ENCODE measurements around the gene MFAP3L. TPM values are rescaled to one million over a fixed set of nuclear protein-coding genes. Genes with fewer than 3 reads are reported as not detected.
"Not testable (repeated sequence)": the region's sequence is repeated elsewhere in the genome, so short reads cannot be mapped to it uniquely, and the experiment has no call there.

Gene MFAP3L
- 3.6 TPM for total RNA-seq
- long read RNA-seq, partial matches to known transcripts = 0 of 1 reads
- long read RNA-seq, other reads (novel, unspliced or antisense) = 0 of 1 reads

DNA sequence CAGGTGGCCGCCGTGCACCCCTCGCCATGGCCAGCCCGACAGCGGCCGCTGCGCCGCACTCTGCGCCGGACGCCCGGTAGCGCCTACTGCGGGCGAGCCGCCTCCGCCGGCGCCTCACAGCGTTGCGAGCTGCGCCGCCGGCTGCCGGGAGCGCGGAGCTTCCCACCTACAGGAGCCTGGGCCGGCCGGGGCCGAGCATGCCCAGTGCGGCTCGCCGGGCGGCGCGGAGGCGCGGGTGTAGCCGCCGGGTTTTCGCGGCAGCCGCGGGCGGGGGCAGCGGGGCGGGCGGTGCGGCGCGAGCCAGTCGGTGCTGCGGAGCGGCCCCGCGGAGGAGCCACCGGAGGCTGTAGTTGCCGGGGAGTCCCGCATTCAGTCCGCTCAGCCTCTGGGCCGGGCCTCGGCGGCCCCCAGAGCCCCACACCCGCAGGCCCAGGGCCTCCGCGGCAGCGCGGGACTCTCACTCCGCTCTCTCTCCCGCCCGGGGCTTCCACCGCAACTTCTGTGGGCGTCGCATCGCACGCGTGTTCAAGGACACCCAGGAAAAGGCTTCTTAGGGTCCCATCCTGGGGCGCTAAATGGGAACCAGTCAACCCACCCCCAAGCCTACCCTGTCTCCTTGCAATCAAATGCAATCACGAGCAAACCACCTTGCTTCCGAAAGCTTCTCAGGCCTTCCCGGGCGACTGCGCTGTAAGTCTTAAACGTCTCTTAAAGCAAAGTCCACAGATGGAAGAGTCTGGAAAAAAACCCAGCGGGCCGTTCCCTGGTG lies at the start of gene MFAP3L:
Gene MFAP3L (minus strand): TSS at position 143 of the 769 bp plus-strand sequence. CDS start 20,518 bp downstream, outside the sequence.
- peak; percentile 95 for DNase-seq (ENCODE audit: low spot score)

DNA sequence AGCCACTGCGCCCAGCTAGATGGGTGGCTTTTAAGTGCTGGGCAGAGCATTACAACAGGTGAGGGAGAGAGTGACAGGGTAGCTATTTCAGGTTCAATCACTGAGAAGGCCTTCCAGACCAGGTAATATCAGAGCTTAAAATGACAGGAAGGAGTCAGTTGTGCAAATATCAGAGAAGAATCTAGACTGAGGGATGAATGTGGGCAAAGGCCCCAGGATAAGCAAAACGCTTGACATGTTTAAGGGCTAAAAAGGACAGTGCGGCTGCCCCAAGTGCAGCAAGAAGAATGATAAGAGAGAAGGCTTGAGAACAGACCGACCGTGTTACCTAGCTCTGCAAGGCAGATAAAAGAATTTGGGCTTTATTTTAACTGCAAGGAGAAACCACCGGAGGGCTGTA lies 45.0 kb upstream of the MFAP3L start:
- DNase-seq (ENCODE audit: low spot score) = no peak

DNA sequence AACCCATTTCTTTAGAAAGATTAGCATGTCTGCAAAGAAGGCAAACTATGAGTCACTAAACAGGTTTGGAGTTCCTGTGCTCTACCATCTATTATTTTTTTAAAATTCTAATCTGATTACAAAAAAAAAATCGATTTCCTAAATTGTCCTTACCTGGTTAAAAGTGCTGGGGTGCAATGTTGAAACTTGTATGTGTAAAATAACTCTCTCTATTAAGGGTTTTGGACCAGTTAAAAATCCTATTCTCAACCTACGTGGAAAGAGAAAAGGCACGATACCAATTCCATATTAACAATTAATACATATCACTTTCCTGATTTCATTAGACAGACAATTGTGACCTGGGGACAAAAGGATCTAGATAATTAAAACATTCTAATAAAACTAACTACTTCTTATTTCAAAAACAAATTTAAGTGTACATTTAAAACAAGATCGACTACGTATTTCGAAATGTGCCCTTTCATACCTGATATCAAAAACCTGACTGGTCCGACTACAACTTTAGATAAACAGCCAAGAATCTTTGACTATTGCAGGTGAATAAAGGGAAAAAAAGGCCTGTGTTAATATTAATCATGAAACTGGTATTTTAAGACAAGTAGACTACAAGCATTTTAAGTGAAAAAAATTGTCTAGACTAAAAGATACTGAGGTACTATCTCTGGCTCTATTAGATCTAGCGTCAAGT lies 42.4 kb upstream of the MFAP3L start:
- no peak for DNase-seq (ENCODE audit: low spot score)

DNA sequence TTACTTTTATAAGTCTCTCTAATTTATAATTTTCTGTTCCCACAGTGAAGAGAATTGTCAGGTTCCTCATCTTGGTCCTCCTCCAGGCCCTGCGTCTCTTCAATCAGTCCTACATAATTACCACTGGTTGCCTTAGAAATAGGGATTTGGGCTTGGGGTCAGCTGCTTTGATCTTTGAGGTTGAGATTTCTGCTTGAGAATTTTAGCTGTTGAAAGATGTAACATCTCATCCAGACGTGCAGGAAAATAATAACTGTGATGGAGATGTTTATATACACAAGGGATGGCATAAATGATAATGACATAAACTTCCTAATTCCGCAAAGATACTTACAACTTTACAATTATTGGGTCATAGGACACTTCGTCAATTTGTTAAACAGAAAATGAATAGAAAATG lies 33.2 kb upstream of the MFAP3L start:
- DNase-seq (ENCODE audit: low spot score) = no peak

DNA sequence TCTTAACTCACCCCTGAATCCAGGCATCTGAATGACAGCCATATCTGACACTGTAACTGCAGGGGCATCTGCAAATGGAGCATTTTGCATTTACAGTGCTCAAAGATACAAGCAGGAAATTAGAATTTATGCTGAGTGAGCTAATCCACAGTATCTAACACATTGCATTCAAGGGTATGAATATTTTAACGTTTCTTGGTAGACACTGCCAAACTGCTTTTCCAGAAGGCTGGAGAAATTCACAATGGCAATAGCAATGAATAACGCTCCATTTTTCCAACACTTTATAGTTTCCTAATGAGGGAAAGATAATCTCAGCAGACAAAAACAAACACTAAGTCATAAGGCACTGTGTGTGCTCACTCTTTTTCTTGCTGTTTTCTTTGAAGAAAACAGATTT lies 32.6 kb upstream of the MFAP3L start:
- no peak for DNase-seq (ENCODE audit: low spot score)

DNA sequence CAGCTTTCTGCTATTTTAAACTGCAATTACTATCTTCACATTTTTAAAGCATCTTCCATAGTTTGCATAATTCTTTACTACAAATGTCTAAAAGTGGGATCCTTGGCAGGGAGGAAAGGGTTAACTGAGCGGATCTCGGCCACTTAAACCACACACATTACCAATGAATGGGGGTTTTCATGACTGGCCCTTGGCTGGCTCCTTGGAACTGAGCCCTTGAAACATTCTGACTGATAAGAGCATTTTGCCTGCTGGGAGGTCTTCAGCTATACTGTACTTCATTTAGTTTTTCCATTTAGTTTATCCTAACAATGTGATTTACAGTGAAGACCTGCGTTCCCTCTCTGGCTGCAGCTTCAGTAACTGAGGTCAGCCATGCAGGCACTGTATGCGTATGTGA lies 31.7 kb upstream of the MFAP3L start:
- DNase-seq (ENCODE audit: low spot score) = no peak

DNA sequence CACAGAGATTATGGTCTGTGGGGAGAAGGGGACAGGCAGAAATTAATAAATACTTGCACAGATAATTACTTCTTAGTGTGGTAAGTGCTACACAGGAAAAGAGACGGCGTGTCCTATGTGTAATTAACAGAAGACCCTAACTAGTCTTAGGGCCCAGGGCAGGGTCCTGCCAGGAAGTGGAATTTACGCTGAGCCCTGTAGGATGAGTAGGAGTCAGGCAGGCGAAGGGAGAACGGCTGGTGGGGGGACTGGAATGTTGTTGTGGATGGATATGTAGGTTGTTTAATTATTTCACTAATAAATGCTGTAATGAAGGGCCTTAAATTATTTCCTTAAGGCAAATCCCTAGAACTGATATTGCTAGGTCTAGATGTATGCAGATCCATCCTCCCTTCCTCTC lies 26.7 kb upstream of the MFAP3L start:
- no peak for DNase-seq (ENCODE audit: low spot score)

DNA sequence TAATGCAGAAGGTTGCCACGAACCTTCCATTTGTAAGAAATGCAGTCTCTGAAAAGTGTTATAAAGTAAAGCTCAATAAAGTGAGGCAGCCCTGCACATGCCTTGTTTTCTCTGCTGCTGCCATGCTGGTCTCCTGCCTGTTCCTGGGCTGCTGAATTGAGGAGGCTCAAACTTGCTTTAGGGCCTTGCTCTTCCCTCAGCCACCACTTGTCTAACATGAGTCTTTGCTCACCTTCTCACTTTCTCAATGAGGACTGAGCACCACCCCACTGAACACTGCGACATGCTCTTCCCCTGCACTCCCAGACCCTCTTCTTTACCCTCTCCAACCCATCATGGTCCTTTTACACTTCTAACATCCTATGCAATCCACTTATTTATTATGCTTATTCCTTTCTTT lies 25.2 kb upstream of the MFAP3L start:
- no peak for DNase-seq (ENCODE audit: low spot score)

DNA sequence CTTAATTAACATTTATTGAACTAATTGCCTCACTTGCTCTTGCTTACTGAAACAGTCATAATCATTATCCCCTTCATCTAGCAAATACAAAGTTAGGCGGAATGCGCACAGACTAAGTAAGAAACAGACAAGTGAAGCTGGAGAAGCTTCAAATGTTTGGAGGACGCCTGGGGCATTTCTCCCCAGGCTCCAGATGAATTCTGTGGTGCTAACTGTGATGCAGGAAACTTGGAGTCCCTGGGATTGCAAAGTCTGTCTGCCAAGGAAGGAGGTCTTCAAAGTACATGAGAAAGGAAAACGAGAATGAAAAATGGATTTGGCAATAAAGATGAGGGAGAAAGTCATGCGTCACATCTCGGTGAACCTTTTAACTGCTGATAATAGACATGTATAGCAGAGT lies 23.6 kb upstream of the MFAP3L start:
- DNase-seq (ENCODE audit: low spot score) = no peak

DNA sequence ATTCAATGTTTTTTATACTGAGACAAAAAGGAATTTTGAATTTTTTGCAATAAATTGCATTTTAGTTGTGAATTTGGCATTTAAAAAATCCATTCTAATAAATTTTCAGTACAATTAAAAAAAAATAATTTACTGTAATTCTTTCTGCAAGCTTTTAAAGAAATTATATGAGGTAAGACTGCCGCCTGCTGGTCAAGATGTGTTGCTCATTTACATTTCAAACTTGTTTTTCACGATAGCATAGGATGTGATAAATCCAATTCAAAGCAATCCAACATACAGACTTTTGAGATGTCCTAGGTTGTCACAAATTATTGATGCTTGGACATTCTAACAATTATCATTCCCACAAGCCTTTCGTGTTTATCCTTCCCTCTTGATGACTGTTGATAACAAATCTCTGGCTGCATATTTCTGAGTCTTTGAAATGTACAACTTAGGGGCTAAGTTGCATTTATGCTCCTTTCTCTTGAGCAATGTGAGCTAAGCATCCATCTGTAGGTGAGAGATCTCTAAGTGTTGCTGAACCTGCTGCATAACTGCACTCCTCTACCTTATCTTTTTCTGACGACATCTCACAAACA lies 21.7 kb upstream of the MFAP3L start:
- DNase-seq (ENCODE audit: low spot score) = no peak

DNA sequence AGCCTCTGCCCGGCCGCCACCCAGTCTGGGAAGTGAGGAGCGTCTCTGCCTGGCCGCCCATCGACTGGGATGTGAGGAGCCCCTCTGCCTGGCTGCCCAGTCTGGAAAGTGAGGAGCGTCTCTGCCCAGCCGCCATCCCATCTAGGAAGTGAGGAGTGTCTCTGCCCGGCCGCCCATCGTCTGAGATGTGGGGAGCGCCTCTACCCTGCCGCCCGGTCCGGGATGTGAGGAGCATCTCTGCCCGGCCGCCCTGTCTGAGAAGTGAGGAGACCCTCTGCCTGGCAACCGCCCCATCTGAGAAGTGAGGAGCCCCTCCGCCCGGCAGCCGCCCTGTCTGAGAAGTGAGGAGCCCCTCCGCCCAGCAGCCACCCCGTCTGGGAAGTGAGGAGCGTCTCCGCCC lies 20.0 kb upstream of the MFAP3L start:
- not testable (repeated sequence) for DNase-seq (ENCODE audit: low spot score)

DNA sequence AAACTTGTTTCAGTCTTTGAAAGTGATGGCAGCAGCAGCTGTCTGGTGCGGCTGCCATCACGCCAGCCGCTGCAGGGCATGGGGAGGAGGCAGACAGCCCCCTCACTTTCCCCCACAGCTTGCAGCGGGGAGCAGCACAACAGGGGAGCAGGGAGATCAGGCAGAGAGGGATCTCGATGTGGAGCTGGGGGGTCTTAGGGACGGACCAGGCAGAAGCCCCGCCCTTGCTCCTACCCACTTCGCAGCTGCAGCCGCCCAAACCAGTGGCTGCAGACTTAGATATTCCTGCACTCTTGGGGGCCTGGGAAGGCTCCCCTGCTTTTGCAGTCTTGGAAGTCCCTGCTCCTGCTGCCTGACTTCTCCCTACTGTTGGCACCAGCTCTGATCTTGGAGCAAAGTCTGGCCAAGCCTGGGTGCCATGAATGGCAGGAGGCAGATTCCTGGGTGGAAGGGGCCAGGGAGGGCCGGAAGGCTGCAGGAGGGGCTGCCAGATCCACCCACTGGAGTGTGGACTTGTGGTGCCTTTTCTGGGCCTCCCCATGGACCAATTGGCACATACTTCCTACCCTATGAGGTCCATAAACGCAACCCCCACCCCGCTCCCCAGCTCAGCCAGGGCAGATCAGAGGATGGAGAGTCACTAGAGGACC lies 14.0 kb upstream of the MFAP3L start:
- DNase-seq (ENCODE audit: low spot score) = no peak

DNA sequence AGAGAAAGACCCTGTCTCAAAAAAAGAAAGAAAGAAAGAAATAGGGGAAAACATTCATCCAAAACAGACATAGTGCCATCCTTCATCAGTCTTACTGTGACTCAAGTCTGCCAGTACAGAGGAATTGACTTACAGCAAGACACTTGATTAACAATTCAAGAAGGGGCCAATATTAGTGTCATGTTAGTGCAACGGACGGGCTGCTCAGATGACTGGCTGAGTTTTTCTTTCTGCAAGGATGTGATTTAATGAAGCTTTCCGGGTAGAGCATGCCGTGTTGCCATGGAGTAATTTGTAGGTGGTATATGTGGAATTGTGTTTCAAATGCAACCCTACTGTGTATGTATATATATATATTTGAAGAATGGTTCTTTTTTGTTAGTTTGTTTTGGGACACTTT lies 12.6 kb upstream of the MFAP3L start:
- DNase-seq (ENCODE audit: low spot score) = no peak

DNA sequence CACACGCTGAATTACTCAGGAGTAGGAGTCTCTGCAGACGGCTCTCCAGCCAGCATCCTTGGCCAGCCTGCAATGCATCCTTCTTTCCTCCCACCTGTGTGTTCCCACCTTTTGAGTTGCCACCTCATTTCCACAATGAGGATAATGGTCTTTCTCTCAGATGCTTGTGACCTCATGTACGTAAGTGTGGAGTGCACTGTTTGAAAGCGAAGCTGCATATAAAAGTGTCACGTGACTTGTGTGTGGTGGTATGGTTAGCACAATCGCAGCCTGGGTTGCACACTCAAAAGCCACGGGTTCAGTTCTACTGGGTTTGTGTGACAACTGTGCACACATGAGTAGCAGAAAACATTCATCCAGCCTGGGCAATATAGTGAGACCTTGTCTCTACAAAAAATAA lies 12.0 kb upstream of the MFAP3L start:
- DNase-seq (ENCODE audit: low spot score) = no peak

DNA sequence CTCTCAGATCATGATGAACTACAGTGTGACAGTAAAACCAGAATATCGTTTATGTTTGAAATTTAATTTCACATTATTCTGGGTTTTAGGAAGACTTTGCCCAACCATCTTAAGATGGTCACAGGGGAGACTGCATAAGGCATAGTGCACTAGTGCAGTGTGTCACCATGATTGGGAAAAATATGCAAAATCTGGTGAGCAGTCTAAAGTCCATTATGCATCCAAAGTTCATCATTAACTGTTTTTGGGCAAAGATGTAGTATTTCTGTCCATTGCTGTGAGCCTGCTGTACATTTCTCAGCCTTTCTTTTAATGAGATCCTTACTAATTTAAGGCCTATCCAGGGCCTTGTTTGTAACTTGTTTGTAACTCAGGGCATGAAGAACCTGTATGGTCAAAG lies 11.3 kb upstream of the MFAP3L start:
- DNase-seq (ENCODE audit: low spot score) = no peak

DNA sequence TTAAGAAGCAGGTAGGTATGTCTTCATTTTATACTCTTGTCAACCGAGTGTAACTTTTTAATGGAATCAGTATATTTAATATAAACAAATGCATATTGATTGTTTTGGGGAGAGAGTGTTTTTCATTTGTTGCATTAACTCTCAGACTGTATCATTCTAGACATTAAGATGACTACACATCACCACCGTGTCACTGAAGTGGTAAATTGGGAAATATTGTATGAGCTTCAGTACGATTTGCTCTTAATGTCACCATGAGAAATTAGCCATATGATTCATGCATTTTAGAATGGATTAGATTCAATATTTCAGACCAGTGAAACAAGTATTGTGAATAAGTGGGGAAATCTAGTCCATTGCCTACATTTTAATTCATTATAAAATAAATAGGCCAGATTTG lies 9.7 kb upstream of the MFAP3L start:
- no peak for DNase-seq (ENCODE audit: low spot score)

DNA sequence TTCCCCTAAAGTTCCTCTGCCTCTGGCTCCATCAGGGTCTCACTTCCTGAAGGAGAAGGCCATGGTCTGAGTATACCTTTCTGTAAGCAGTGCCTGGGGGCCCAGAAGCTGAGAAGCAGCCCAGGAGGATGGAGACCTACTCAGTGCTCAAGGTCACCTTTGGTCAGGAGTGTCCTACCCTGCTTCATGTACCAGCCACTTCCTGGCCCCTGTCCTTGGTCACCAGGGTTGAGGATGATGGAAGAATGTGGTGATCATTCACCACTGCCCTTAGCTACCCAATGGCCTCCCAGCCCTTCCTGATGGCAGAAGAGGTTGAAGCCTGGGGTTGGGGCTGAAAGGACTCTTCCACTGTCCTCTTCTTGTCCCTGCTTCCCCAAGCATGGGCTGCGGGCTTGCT lies 9.0 kb upstream of the MFAP3L start:
- DNase-seq (ENCODE audit: low spot score) = no peak

DNA sequence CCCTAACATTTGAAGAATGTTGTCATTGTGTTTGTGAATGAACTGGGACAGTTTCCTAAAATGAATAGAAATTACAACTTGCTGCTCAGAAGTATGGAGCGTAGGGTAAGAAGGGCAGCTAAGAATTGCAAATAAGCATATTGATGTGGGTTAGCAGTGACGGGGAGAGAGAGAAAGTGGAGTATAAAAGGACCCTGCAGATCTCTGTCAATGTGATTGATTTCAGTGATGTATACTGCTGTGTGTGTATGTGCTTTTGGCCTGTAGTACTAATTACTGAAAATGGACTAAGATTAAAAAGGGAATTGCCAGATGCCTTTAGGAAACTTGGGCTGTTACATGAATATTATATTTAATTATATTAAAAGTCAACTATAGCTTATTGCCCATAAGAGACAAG lies 7.8 kb upstream of the MFAP3L start:
- DNase-seq (ENCODE audit: low spot score) = no peak

DNA sequence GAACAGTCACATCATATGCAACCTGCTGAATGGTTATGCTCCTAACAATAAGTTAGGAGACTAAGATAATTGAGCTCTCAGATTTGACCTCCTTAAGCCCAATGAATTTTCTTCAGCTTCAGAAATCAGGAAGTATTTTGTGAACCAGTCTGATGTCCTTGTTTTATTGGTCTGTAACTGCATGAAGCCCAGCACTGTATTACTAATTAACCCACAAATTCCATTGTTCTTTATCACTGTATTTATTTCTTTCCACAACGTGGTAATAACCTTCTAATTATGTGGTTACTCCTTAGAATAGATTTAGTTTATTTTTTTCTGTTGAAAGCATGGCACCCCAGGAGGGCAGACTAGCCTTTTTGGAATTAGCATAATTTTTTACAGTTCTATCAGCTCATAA lies 3.9 kb upstream of the MFAP3L start:
- no peak for DNase-seq (ENCODE audit: low spot score)

DNA sequence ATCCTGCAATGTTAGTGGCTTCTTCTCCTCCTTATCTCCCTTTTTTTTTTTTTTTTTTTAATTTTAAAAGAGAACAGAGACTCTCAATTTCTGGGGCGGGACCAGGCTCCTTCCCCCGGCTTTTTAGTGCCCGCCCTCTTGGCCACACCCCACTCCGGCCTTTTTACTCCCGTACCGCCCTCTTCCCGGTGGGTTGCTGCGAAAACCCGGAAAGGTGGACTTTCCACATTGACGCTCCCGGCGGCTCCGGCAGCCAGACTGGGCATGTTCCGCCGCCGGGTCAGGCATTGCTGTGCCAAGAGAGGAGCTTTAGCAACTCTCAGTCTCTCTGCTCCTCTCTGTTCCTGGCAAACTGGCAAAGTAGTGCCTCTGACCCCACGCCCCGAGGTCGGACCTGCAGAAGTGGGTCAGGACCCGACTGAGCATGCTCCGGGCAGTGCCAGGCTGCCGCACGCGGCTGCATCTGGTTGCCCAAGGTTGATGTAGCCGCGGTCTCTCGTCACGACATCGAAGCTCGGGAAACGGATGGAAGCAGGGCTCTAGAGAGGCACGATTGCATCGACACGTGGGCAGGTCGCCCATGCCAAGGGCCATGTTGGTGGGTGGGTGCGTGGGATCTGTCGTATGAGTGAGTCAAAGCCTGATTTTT lies 1.1 kb upstream of the MFAP3L start:
- DNase-seq (ENCODE audit: low spot score) = peak; percentile 95

DNA sequence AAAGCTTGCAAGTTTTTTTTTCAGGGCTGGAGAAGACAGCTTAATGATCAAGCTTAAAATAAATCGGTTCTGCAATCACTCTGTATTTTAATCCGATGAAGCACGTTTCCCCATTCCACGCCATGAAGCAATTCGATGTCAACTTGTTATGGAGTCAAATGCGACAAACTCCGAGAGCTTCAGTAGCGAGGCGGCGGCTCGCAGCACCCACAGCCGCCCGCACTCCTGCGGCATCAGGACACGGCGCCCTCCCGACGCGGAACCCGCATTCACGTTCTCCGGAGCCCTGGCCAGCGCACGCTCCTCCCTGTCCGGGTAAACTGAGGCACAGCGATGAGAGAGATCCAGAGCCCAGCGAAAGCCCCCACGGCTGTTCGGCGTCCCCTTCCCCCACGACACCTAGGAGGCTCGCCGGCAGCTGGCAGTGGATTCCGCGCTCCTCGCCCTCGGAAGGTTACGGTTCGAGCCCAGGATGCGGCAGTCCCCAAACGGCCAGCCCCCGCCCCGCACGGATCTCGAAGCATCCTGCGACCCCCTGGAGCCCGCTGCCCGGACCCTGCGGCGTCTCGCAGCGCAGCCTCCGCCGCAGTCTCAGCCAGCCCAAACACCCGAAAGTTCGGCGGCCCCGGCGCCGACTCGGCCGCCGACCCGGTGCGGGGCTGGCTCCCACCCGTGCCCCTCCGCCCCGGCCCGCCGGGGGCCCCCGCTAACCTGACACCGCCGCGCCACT lies 507 bp downstream of the MFAP3L start:
- no peak for DNase-seq (ENCODE audit: low spot score)

All from mesenteric fat pad (tissue), 1 donor.